SK-N-MC (cell line): ENCODE results near the gene RANBP17.

Source experiments
- EZH2 ChIP-seq: fragments of 200-600 bp; sonication (generic); IDR thresholded peaks from one replicate; pipeline ENCODE4 v1.6.1; 2017; ENCODE audit warnings: antibody characterized with exemption
- POLR2AphosphoS5 ChIP-seq: IDR thresholded peaks from 2 replicates; pipeline ENCODE4 v1.6.1; 2012; ENCODE audit warnings: mild to moderate bottlenecking, low read depth, low read length, borderline replicate concordance

GRCh38 chr5:170861917-170862766, at the start of gene RANBP17:
- TF ChIP-seq POLR2AphosphoS5 (no peak), EZH2 (no peak)
